Ishikawa (cell line): ENCODE results near the gene ZFP1.

Experiments used
- CEBPB ChIP-seq: IDR thresholded peaks from 2 replicates; pipeline ENCODE4 v1.6.1; 2012
- CREB1 ChIP-seq: IDR thresholded peaks from 2 replicates; pipeline ENCODE4 v1.6.1; 2012; ENCODE audit warnings: low read depth
- EGR1 ChIP-seq: IDR thresholded peaks from 2 replicates; pipeline ENCODE4 v1.6.1; 2012
- EP300 ChIP-seq: IDR thresholded peaks from 2 replicates; pipeline ENCODE4 v1.6.1; 2012; ENCODE audit warnings: borderline replicate concordance
- FOXM1 ChIP-seq: IDR thresholded peaks from 2 replicates; pipeline ENCODE4 v1.6.1; 2012; ENCODE audit warnings: low read depth, borderline replicate concordance
- MAX ChIP-seq: IDR thresholded peaks from 2 replicates; pipeline ENCODE4 v1.6.1; 2012
- NFIC ChIP-seq: IDR thresholded peaks from 2 replicates; pipeline ENCODE4 v1.6.1; 2012
- RAD21 ChIP-seq: IDR thresholded peaks from 2 replicates; pipeline ENCODE4 v1.6.1; 2012; ENCODE audit warnings: low read depth
- REST ChIP-seq: IDR thresholded peaks from 2 replicates; pipeline ENCODE4 v1.6.1; 2012; ENCODE audit warnings: low read depth, mild to moderate bottlenecking
- TAF1 ChIP-seq: IDR thresholded peaks from 2 replicates; pipeline ENCODE4 v1.6.1; 2012; ENCODE audit warnings: low read depth, mild to moderate bottlenecking
- TCF12 ChIP-seq: IDR thresholded peaks from 2 replicates; pipeline ENCODE4 v1.6.1; 2012; ENCODE audit warnings: low read depth
- TEAD4 ChIP-seq: IDR thresholded peaks from 2 replicates; pipeline ENCODE4 v1.6.1; 2012
- USF1 ChIP-seq: IDR thresholded peaks from 2 replicates; pipeline ENCODE4 v1.6.1; 2012
- YY1 ChIP-seq: IDR thresholded peaks from 2 replicates; pipeline ENCODE4 v1.6.1; 2012; ENCODE audit warnings: low read depth
- ZBTB7A ChIP-seq: IDR thresholded peaks from 2 replicates; pipeline ENCODE4 v1.6.1; 2012; ENCODE audit warnings: low read depth

ZFP1 gene

GRCh38 chr16:75105306-75106061, 42.8 kb upstream of the ZFP1 start:
- TF ChIP-seq FOXM1 (no peak), ZBTB7A (no peak), TAF1 (no peak), TCF12 (no peak), EGR1 (no peak), RAD21 (no peak), REST (no peak), CREB1 (no peak), USF1 (no peak), TEAD4 (no peak), YY1 (no peak), MAX (no peak), NFIC (no peak), CEBPB (no peak), EP300 (no peak)

GRCh38 chr16:75106351-75107274, 41.7 kb upstream of the ZFP1 start:
- TF ChIP-seq TAF1 (no peak), USF1 (no peak), CEBPB (no peak), REST (peak; percentile 39; the same call in 1 of the 2 replicates), ZBTB7A (no peak), EP300 (no peak), CREB1 (no peak), RAD21 (no peak)

GRCh38 chr16:75107505-75107904, 40.8 kb upstream of the ZFP1 start:
- TF ChIP-seq FOXM1: no peak
- TF ChIP-seq REST: no peak
- no peak for TF ChIP-seq TCF12
- no peak for TF ChIP-seq MAX
- no peak for TF ChIP-seq CREB1
- no peak for TF ChIP-seq TEAD4
- TF ChIP-seq USF1: no peak
- no peak for TF ChIP-seq EP300
- TF ChIP-seq NFIC: no peak
- no peak for TF ChIP-seq TAF1
- no peak for TF ChIP-seq RAD21
- no peak for TF ChIP-seq CEBPB
- no peak for TF ChIP-seq EGR1
- no peak for TF ChIP-seq YY1
- TF ChIP-seq ZBTB7A: no peak
